ENCODE measurements around the gene RABEPK.

DNA sequence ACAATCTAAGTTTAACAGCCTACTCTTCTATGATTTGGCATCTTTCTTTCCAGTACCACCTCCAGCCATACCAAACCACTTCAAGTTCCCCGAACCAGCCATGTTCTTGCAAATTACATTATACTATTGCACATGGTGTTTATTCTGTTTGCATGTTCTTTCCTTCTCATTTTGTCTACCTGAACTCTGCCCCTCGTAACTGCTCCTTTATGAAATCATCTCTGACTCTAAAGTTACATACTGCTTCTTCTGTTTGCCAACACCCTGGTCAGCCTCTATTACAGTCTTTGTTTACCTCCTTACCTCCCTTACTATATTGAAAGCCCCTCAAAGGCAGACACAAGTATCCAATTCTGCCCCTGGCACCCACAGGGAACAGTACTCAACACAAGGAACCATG is 16.8 kb upstream of the RABEPK start:
- TF ChIP-seq CHD1 (IDR thresholded peaks at IDR 0.05; ENCODE audit: low read depth, low read length): no peak
- TF ChIP-seq, protein P1, sequence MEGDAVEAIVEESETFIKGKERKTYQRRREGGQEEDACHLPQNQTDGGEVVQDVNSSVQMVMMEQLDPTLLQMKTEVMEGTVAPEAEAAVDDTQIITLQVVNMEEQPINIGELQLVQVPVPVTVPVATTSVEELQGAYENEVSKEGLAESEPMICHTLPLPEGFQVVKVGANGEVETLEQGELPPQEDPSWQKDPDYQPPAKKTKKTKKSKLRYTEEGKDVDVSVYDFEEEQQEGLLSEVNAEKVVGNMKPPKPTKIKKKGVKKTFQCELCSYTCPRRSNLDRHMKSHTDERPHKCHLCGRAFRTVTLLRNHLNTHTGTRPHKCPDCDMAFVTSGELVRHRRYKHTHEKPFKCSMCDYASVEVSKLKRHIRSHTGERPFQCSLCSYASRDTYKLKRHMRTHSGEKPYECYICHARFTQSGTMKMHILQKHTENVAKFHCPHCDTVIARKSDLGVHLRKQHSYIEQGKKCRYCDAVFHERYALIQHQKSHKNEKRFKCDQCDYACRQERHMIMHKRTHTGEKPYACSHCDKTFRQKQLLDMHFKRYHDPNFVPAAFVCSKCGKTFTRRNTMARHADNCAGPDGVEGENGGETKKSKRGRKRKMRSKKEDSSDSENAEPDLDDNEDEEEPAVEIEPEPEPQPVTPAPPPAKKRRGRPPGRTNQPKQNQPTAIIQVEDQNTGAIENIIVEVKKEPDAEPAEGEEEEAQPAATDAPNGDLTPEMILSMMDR (conservative IDR thresholded peaks at IDR 0.05; ENCODE audit: low read depth, low read length): no peak
- no peak for TF ChIP-seq POLR2A (IDR thresholded peaks at IDR 0.05; ENCODE audit: low read depth, low read length)
- TF ChIP-seq MAFK (IDR thresholded peaks at IDR 0.05; ENCODE audit: low read depth, low read length): no peak
- TF ChIP-seq MAZ (IDR thresholded peaks at IDR 0.05; ENCODE audit: borderline replicate concordance, low read depth, low read length): no peak
- no peak for TF ChIP-seq SMC3 (IDR thresholded peaks at IDR 0.05; ENCODE audit: low read depth, low read length)
- no peak for TF ChIP-seq CEBPB (IDR thresholded peaks at IDR 0.05; ENCODE audit: low read depth, low read length)
- no peak for TF ChIP-seq BHLHE40 (IDR thresholded peaks at IDR 0.05; ENCODE audit: low read depth, low read length)
- TF ChIP-seq, protein P2, sequence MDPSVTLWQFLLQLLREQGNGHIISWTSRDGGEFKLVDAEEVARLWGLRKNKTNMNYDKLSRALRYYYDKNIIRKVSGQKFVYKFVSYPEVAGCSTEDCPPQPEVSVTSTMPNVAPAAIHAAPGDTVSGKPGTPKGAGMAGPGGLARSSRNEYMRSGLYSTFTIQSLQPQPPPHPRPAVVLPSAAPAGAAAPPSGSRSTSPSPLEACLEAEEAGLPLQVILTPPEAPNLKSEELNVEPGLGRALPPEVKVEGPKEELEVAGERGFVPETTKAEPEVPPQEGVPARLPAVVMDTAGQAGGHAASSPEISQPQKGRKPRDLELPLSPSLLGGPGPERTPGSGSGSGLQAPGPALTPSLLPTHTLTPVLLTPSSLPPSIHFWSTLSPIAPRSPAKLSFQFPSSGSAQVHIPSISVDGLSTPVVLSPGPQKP (IDR thresholded peaks at IDR 0.05; ENCODE audit: borderline replicate concordance, low read depth, low read length): no peak
- TF ChIP-seq NFE2L2 (IDR thresholded peaks at IDR 0.05; ENCODE audit: low read depth, low read length): no peak
- TF ChIP-seq, protein P3, sequence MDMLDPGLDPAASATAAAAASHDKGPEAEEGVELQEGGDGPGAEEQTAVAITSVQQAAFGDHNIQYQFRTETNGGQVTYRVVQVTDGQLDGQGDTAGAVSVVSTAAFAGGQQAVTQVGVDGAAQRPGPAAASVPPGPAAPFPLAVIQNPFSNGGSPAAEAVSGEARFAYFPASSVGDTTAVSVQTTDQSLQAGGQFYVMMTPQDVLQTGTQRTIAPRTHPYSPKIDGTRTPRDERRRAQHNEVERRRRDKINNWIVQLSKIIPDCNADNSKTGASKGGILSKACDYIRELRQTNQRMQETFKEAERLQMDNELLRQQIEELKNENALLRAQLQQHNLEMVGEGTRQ (IDR thresholded peaks at IDR 0.05; ENCODE audit: low read depth, low read length): no peak
